ENCODE data around the gene STYX. TPM values are rescaled to one million over a fixed set of nuclear protein-coding genes. Genes with fewer than 3 reads are reported as not detected.

Gene STYX
- total RNA-seq, 1 experiment from 2014 or later = 16.3 TPM

- ATAC-seq (peak; percentile 96), DNase-seq (ENCODE audit: low read depth, low spot score) (peak; percentile 86)
- Histone ChIP-seq H3K9me3 (ENCODE audit: control insufficient read depth in 1 of 2, insufficient read depth in 1 of 2, low read depth in 1 of 2, low read length in 2 of 2) (no peaks in the 10 kb centered on the region), H2AFZ (ENCODE audit: low read depth, low read length, poor library complexity, severe bottlenecking) (peak within 1 kb of the TSS; percentile 72), H3K36me3 (ENCODE audit: control insufficient read depth in 1 of 2, insufficient read depth in 2 of 2, low read length in 2 of 2) (peaks cover 0 to 5% of the 10 kb centered on the region in 2 experiments; a peak in 1 of 4 replicates), H3K9ac (ENCODE audit: low read length) (peak within 1 kb of the TSS; percentile 85), H3K27ac (ENCODE audit: low read depth, low read length) (peak within 1 kb of the TSS; percentile 66), H3K9me2 (ENCODE audit: insufficient read depth) (no peaks in the 10 kb centered on the region), H3K4me3 (replicated peaks in 1 of 2; ENCODE audit: low read depth in 1 of 2, low read length in 2 of 2) (peak within 1 kb of the TSS; percentile 86 to 91), H3K27me3 (ENCODE audit: insufficient read depth, low read length) (no peaks in the 10 kb centered on the region), H3K4me1 (ENCODE audit: control insufficient read depth in 1 of 2, insufficient read depth in 2 of 2, low read length in 2 of 2) (peaks cover 9 to 21% of the 10 kb centered on the region in 2 experiments; a peak in 3 of 4 replicates), H3K79me2 (ENCODE audit: insufficient read depth, low read length) (peaks cover 49% of the 10 kb centered on the region), H4K20me1 (ENCODE audit: insufficient read depth) (no peaks in the 10 kb centered on the region), H3K4me2 (ENCODE audit: low read length) (peak within 1 kb of the TSS; percentile 84)
- BruUV-seq (replicated peaks) = no TSS peak
- intact Hi-C loops (cut with micrococcal nuclease) = loop anchor here (5.0 kb wide), 1 partner anchor 239 kb away; the partner anchor contains the start of genes GPR137C and TXNDC16
- CTCF ChIA-PET = no interaction called here
- POLR2A ChIA-PET = interaction anchor here (0.7 to 1.1 kb wide), 3 partner anchors 24 to 361 kb away, joined by 3 to 4 read pairs (median 3); no protein-coding TSS in a partner anchor
- RAD21 ChIA-PET (ENCODE audit: low non-redundant PET in 1 of 2, low total read pairs in 2 of 2, uncharacterized antibody in 2 of 2, unreplicated experiment in 2 of 2) = interaction anchor here in 1 of 2 experiments (0.7 kb wide), 1 partner anchor 16 kb away, joined by 3 read pairs; no protein-coding TSS in a partner anchor
- TF ChIP-seq POLR2A (IDR thresholded peaks at IDR 0.05; ENCODE audit: borderline replicate concordance, extremely low read depth, insufficient read depth, insufficient read length) (peak; percentile 34), SP1 (IDR thresholded peaks at IDR 0.05; ENCODE audit: low read depth) (peak; percentile 40; the same call in 1 of the 2 replicates), POLR2AphosphoS5 (IDR thresholded peaks at IDR 0.05; ENCODE audit: low read depth, low read length) (peak; percentile 95), CBX3 (IDR thresholded peaks at IDR 0.05; ENCODE audit: low read depth) (peak; percentile 78; the same call in 1 of the 2 replicates), EZH2phosphoT487 (IDR thresholded peaks at IDR 0.05; ENCODE audit: borderline replicate concordance) (no peak), FOSL1 (IDR thresholded peaks at IDR 0.05; ENCODE audit: low read depth) (peak; percentile 44), EGR1 (IDR thresholded peaks at IDR 0.05; ENCODE audit: low read depth) (peak; percentile 97), JUND (IDR thresholded peaks at IDR 0.05) (peak; percentile 18; the same call in 1 of the 2 replicates), RAD21 (IDR thresholded peaks at IDR 0.05; ENCODE audit: low read depth) (no peak), ZFX (IDR thresholded peaks at IDR 0.05) (peak; percentile 87), SRF (IDR thresholded peaks at IDR 0.05; ENCODE audit: low read depth) (no peak), ZBTB33 (IDR thresholded peaks at IDR 0.05; ENCODE audit: extremely low read depth, insufficient replicate concordance, low read length) (no peak), EZH2 (IDR thresholded peaks at IDR 0.05) (no peak), ZNF274 (IDR thresholded peaks at IDR 0.05; ENCODE audit: low read depth, low read length) (no peak), YY1 (IDR thresholded peaks at IDR 0.05; ENCODE audit: extremely low read depth, insufficient replicate concordance, low read depth, low read length) (no peak), TCF7L2 (IDR thresholded peaks at IDR 0.05; ENCODE audit: borderline replicate concordance, extremely low read depth, insufficient read depth, insufficient read length) (no peak)
- TF ChIP-seq, protein P1, sequence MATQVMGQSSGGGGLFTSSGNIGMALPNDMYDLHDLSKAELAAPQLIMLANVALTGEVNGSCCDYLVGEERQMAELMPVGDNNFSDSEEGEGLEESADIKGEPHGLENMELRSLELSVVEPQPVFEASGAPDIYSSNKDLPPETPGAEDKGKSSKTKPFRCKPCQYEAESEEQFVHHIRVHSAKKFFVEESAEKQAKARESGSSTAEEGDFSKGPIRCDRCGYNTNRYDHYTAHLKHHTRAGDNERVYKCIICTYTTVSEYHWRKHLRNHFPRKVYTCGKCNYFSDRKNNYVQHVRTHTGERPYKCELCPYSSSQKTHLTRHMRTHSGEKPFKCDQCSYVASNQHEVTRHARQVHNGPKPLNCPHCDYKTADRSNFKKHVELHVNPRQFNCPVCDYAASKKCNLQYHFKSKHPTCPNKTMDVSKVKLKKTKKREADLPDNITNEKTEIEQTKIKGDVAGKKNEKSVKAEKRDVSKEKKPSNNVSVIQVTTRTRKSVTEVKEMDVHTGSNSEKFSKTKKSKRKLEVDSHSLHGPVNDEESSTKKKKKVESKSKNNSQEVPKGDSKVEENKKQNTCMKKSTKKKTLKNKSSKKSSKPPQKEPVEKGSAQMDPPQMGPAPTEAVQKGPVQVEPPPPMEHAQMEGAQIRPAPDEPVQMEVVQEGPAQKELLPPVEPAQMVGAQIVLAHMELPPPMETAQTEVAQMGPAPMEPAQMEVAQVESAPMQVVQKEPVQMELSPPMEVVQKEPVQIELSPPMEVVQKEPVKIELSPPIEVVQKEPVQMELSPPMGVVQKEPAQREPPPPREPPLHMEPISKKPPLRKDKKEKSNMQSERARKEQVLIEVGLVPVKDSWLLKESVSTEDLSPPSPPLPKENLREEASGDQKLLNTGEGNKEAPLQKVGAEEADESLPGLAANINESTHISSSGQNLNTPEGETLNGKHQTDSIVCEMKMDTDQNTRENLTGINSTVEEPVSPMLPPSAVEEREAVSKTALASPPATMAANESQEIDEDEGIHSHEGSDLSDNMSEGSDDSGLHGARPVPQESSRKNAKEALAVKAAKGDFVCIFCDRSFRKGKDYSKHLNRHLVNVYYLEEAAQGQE (IDR thresholded peaks at IDR 0.05; ENCODE audit: low read depth) = no peak
- TF ChIP-seq, protein P2, sequence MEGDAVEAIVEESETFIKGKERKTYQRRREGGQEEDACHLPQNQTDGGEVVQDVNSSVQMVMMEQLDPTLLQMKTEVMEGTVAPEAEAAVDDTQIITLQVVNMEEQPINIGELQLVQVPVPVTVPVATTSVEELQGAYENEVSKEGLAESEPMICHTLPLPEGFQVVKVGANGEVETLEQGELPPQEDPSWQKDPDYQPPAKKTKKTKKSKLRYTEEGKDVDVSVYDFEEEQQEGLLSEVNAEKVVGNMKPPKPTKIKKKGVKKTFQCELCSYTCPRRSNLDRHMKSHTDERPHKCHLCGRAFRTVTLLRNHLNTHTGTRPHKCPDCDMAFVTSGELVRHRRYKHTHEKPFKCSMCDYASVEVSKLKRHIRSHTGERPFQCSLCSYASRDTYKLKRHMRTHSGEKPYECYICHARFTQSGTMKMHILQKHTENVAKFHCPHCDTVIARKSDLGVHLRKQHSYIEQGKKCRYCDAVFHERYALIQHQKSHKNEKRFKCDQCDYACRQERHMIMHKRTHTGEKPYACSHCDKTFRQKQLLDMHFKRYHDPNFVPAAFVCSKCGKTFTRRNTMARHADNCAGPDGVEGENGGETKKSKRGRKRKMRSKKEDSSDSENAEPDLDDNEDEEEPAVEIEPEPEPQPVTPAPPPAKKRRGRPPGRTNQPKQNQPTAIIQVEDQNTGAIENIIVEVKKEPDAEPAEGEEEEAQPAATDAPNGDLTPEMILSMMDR (IDR thresholded peaks at IDR 0.05 in 2 of 3, conservative IDR thresholded peaks at IDR 0.05 in 1 of 3; ENCODE audit: borderline replicate concordance in 1 of 3, insufficient read depth in 1 of 3, low read depth in 2 of 3, low read length in 2 of 3) = no peak
These were observed 61.5 kb downstream of the STYX start, which contains the start of gene GNPNAT1 for GRCh38 chr14:52791223-52792096. TSS of gene GNPNAT1 (minus strand) at chr14:52791607. CDS start at chr14:52784650, 6,957 bp downstream.
